Activated CD4-positive, alpha-beta T cell treated with anti-CD3 and anti-CD28 coated beads, Interleukin-2, amount 50 U/mL, for 48 hours (primary cell): ENCODE results near the gene TMC6.
A peak's percentile ranks its signal among the peaks of the same experiment; 100 is the strongest.
"Not testable (repeated sequence)": the region's sequence is repeated elsewhere in the genome, so short reads cannot be mapped to it uniquely, and the experiment has no call there.

Source experiments
- DNase-seq, 2 experiments: peaks; one replicate each; pipeline ENCODE4 v3.0.0-alpha.2; 2020

The TMC6 gene

GRCh38 chr17:78154903-78155811, 26.6 kb upstream of the TMC6 start:
- no peak for DNase-seq

- DNase-seq, result no peak
These were observed 23.0 kb upstream of the TMC6 start for GRCh38 chr17:78151514-78152008.

DNA sequence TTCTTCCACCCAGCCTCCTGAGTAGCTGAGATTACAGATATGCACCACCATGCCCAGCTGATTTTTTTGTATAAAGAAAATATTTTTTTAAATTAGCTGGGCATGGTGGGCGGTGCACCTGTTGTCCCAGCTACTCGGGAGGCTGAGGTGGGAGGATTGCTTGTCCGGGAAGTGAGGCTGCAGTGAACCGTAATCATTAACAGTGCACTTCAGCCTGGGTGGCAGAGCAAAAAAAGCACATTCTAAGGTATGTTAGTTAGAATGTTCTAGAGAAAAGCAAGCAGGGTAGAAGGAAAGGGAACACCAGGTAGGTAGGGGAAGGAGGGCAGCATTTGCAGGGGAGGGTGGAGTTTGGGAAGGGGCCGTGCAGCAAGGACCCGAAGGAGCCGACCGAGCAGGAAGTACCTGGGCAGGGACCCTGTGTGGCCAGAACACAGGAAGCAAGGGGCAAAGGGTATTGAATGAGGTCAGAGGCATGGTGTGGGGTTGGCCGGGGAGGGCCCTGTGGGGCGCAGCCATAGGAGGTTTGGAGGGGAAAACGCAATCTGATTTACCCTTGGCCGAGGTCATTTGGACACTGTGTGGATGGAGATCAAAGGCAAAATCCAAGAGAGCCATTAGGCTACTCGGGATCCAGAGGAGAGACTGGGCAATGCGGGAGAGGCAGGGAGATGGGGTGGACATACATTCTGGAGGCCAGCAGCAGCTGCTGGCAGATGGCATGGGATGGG, 19.9 kb upstream of the TMC6 start:
- DNase-seq, result no peak

DNA sequence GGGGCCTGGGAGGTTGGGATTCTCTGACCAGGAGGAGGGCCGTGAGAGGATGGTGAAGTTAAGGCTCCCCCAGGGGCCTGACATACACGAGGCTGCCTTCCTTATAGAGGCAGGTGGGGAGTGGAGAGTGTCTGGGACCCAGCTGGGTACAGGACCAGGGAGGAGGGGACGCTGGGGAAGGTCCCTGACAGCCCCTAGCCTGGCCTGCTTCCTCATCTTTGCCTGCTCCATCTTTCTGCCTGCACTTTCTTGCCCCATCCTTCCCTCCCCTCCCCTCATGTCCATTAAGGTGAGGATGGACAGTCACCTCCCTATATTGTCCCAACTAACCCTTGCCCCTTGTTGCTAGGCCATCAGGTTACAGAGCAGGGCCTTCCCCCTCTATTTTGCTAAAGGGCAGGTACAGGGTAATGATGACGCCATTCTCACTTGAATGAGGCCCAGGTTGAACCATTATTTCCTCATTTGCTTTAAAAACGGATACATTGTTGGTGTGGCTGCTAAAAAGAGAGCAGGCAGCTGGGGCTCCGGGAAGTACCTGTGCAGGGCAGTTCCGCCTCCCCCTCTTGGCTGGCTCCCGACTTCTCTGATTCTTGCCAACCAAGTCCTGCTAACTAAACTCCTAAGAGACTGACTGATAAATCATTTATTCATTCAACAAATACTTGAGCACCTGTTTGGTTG, 18.9 kb upstream of the TMC6 start:
- DNase-seq, result no peak

GRCh38 chr17:78146881-78147280, 18.3 kb upstream of the TMC6 start:
- no peak for DNase-seq

GRCh38 chr17:78146471-78146869, 17.9 kb upstream of the TMC6 start:
- DNase-seq, result no peak

DNA sequence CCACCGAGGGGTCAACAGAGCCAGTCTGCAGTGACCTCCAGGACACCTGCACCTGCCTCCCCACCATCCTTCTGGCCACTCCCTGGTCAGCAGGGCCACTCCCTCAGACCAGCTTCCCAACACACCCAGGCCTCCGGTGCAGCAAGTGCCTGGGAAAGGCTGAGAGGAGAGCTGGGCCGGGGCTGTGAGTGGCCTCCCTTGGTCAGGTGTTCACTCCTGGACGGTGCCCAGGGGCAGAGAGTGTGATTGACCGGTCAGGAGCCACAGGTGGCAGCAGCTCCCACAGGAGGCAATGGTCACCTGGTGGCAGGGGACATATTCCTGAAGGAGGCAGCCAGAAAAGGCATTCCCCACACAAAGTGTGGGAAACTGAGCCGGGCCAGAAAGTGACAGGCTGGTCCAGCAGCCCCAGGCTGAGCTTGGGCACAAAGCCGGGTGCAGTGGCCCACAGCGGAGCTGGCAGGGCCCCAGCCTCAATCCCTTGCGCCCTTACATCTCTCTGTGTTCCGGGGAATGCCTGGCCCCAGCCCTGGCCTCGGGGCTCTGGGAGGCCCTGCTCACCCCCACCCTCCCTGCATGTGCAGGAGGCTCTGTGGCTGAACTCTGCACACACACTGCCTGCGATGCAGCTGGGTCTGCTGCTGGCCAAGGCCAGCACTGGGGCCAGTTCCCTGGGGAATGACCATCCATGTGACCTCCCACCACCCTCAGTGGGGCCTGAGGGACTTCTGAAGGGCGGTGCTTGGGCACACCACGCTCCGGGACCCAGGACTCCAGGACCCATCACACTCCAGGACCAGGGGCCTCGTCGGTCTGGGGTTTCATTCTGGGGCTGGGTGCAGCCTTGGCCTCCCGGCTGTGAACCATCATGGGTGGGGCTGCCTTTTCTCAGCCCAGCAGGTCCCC, 16.4 kb upstream of the TMC6 start:
- no peak for DNase-seq

DNA sequence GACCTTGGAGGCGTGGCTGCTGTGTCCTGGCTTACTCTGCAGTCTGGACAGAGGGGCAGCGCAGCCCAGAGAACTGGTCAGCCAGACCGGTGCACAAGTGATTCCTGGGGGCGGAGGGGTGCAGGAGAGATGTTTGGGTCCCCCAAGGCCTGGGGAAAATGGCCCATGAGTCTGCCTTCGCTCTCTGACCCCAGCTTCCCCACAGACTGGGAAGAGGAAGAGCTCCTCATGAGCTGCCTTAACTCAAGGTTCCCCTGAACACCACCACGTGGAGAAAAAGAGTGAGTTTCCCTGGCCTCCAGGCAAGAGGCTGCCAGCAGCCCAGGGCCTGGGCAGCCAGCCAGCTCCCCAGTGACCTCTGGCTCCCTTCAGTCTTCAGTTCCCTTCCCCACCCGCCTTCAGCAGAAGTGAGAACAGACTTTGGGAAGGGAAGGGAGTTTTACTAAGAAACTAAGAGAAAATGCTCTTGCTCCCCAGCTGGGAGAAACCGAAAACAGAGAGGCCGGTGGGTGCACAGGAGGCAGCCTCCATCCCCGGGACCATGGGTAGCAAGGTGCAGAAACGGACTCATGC, 15.7 kb upstream of the TMC6 start:
- no peak for DNase-seq

DNA sequence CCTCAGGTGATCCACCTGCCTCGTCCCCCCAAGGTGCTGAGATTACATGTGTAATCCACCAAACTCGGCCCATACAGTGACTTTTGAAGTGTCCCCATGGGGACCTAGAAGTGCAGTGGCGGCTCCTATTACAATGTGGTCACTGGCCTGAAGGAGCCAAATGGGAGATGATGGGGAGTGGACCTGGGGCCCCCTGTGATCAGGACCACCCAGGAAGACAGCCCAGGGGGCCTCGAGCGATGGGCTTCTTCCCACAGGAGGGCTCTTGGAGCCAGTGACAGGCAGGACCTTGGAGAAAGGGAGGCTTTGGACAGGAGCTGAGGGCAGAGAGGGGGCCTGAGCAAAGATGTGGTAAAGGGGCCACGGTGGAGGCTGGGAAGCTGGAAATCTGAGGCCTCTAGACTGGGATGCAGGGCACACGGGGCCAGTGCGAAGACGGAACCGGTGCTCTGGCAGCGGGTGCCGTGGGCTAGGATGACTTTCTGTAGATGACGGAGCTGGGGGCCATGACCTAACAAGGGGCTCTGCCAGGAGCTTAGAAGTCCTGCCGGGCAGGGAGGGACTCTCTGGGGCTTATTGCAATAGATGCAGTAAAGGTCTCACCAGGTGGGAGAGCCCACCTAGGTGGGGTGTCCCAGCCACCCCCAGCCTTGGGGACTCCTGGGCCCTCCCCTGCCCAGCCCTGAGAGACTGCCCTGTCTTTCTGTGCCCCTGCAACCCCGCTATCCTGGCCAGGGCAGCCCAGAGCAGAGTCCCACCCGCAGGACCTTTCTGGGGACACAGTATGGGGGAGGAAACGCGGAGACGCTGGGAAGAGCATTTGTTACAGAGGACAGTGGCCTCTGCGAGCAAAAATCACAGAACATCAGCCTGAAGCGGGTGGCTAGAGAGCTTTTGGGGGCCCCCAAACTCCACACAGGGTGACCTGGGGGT, 14.9 kb upstream of the TMC6 start:
- no peak for DNase-seq

GRCh38 chr17:78142119-78142861, 13.7 kb upstream of the TMC6 start:
- DNase-seq, result peak in 1 of 2 experiments; percentile 39

DNA sequence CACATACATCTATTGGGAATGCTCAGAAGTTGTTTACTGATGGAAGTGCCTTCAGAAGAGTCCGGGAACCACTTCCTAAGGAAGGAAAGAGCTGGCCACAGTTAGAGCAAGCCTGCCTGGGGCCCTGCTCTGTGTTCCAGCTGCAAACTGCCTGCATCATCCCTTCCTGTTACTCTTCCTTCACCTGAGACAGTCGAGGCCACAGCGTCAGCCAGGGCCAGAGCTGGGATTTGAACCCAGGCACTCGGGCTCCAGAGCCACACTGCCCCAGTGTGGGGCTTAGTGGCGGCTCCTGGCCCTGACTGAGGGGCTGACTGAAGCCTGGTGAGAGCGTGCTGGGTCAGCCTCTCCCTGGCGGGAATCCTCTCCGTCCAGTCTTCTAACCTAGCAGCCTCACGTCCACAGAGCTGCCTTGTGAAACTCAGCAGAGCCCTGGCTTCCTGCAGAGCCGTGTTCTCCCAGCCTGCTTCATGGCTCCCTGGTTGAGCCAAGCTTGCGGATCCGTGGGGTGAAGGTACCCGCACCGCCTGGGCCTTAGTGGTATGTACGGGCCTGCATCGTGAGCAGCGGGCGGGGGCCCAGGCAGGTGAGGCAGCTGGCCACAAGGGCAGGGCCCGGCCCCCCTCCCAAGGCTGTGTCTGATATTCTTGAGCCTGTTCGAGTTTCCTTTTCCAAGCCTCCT, 13.0 kb upstream of the TMC6 start:
- no peak for DNase-seq

DNA sequence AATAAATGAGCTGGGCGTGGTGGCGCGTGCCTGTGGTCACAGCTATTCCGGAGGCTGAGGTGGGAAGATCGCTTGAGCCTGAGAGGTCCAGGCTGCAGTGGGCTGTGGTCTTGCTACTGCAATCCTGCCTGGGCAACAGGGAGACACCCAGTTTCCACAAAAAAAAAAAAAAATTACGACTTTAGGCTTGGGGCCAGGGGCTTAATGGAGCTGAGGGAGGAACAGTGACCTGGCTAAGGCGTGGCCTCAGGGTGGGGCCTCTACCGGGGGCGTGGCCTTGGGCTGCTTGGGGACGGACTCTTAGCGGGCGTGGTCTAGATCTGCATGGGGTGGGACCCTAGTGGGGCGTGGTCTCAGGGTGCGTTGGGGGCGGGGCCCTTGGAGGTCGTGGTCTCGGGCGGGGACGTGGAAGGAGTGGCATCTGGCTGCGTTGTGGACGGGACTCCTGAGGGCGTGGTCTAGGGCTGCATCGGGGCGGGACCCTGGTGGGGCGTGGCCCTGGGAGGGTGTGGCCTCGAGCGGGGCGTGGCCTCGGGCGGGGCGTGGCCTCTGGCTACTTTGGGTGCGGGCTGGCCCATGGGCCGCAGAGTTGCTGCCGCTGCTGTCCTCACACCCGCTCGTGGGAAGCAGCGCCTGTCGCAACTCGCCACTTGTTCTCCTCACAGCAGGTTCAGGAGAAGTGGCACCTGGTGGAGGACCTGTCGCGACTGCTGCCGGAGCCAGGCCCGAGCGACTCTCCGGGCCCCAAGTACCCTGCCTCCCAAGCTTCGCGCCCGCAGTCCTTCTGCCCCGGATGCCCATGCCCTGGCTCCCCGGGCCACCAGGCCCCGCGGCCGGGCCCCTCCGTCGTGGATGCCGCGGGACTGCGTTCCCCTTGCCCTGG, 11.9 kb upstream of the TMC6 start:
- DNase-seq, result peak; percentile 97

DNA sequence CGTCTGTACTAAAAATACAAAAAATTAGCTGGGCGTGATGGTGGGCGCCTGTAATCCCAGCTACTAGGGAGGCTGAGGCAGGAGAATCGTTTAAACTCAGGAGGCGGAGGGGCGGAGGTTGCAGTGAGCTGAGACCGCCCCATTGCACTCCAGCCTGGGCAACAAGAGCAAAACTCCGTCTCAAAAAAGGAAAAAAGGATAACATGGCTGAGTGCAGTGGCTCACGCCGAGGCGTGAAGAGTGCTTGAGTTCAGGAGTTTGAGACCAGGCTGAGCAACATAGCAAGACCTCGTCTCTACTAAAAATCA, 11.3 kb upstream of the TMC6 start:
- DNase-seq, result not testable (repeated sequence)

DNA sequence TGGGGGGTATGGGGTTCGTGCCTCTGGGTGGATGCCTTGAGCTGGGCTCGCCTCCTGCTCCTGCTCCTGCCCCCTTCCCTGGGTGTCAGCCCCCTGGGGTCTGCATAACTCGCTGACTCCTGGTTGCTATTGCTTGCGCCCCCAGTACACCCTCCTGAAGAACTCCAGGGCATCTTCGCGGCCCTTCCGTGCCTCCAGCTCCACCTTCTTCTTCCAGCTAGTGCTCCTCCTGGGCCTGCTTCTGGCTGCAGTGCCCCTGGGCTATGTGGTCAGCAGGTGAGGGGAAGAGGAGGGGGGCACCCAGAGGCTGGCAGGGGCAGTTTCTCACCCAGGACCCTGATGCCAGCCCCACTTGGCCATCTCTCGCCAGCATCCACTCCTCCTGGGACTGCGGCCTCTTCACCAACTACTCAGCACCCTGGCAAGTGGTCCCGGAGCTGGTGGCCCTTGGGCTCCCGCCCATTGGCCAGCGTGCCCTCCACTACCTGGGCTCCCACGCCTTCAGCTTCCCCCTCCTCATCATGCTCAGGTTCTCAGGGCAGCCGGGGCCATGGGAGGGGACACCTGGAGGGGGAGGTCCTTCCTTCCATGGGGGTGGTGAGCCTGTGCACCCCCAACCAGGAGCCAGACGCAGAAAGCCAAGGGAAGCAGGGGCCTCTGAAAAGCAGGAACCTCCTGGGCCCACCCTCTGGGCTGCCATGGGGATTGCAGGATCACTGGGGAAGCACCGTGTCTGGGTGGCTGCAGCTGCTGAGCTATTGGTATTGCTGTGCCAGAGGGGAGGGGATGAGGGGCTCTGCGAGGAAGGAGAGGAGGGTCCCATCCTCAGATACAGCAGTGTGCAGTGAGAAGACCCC, 9.9 kb upstream of the TMC6 start:
- no peak for DNase-seq

GRCh38 chr17:78137392-78138203, 9.0 kb upstream of the TMC6 start:
- DNase-seq, result peak; percentile 66 to 75

DNA sequence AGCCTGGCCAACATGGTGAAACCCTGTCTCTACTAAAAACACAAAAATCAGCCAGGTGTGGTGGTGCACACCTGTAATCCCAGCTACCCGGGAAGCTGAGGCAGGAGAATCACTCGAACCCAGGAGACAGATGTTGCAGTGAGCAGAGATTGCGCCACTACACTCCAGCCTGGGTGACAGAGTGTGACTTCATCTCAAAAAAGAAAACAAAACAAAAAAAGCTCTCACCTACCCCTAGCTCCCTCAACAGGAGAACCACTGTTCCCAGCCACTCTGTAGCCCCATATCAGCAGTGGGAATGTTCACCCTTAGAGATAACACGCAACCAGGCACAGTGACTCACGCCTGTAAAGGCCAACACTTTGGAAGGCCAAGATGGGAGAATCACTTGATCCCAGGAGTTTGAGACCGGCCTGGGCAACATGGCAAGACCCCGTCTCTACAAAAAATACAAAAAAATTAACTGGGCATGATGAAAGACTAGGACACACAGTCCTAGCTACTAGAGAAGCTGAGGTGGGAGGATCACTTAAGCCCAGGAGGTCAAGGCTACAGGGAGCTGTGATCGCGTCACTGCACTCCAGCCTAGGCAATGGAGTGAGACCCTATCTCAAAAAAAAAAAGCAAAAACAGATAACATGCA, 7.4 kb upstream of the TMC6 start:
- no peak for DNase-seq
